HepG2 (cell line): ENCODE results near the gene GSTK1. TPM values are rescaled to one million over a fixed set of nuclear protein-coding genes. Genes with fewer than 3 reads are reported as not detected.

Experiments
- BORCS8-MEF2B ChIP-seq: sonication (generic); formaldehyde crosslinking; IDR thresholded peaks from 2 replicates; pipeline ENCODE4 v1.8.0; 2022; ENCODE audit warnings: mild to moderate bottlenecking, missing genetic modification reagents
- DDIT3 ChIP-seq: sonication (generic); formaldehyde crosslinking; IDR thresholded peaks from 2 replicates; pipeline ENCODE4 v1.4.0; 2020; ENCODE audit warnings: mild to moderate bottlenecking, missing genetic modification reagents
- DMAP1 ChIP-seq: IDR thresholded peaks from 2 replicates; pipeline ENCODE4 v1.6.1; 2016
- GABPB1 ChIP-seq: IDR thresholded peaks from 2 replicates; pipeline ENCODE4 v1.6.1; 2016; ENCODE audit warnings: mild to moderate bottlenecking, missing genetic modification reagents, moderate library complexity, missing compliant biosample characterization
- HINFP ChIP-seq: sonication (generic); formaldehyde crosslinking; IDR thresholded peaks from 2 replicates; pipeline ENCODE4 v1.4.0; 2020; ENCODE audit warnings: low read depth, mild to moderate bottlenecking, missing genetic modification reagents
- HNF4G ChIP-seq, 2 experiments: sonication (generic) in 1 of 2; formaldehyde crosslinking in 1 of 2; IDR thresholded peaks; 2 replicates each; pipeline versions ENCODE4 v1.4.0 to v1.6.1; 2011 to 2020; ENCODE audit warnings: borderline replicate concordance in 2 of 2, low read depth in 2 of 2, mild to moderate bottlenecking in 2 of 2, low read length in 1 of 2, missing genetic modification reagents in 1 of 2, moderate library complexity in 1 of 2
- HNRNPL ChIP-seq: fragments of 200-400 bp; formaldehyde crosslinking; IDR thresholded peaks from 2 replicates; pipeline ENCODE4 v1.6.1; 2017; ENCODE audit warnings: mild to moderate bottlenecking, low read depth, low read length
- MED13 ChIP-seq: sonication (generic); formaldehyde crosslinking; IDR thresholded peaks from 2 replicates; pipeline ENCODE4 v1.5.0; 2020; ENCODE audit warnings: missing genetic modification reagents
- POLR2G ChIP-seq: fragments of 200-400 bp; formaldehyde crosslinking; IDR thresholded peaks from 2 replicates; pipeline ENCODE4 v1.6.1; 2018; ENCODE audit warnings: mild to moderate bottlenecking, low read depth, low read length, moderate library complexity
- SMAD3 ChIP-seq: sonication (generic); formaldehyde crosslinking; IDR thresholded peaks from 2 replicates; pipeline ENCODE4 v1.4.0; 2020; ENCODE audit warnings: missing genetic modification reagents
- SNAPC2 ChIP-seq: sonication (generic); formaldehyde crosslinking; IDR thresholded peaks from 2 replicates; pipeline ENCODE4 v1.8.1; 2022; ENCODE audit warnings: mild to moderate bottlenecking, missing genetic modification reagents
- SRSF4 ChIP-seq: fragments of 200-400 bp; formaldehyde crosslinking; IDR thresholded peaks from one replicate; pipeline ENCODE4 v1.6.1; 2018; ENCODE audit warnings: mild to moderate bottlenecking, low read depth, low read length, moderate library complexity; ENCODE audit not compliant: poor library complexity, severe bottlenecking
- TCF7 ChIP-seq: sonication (generic); IDR thresholded peaks from 2 replicates; pipeline ENCODE4 v1.6.1; 2016; ENCODE audit warnings: antibody characterized with exemption, low read depth
- XBP1 ChIP-seq: sonication (generic); formaldehyde crosslinking; IDR thresholded peaks from 2 replicates; pipeline ENCODE4 v1.5.0; 2020; ENCODE audit warnings: missing genetic modification reagents
- ZNF225 ChIP-seq: sonication (generic); formaldehyde crosslinking; IDR thresholded peaks from 2 replicates; pipeline ENCODE4 v1.4.0; 2020; ENCODE audit warnings: mild to moderate bottlenecking, missing genetic modification reagents
- ZNF253 ChIP-seq: sonication (generic); formaldehyde crosslinking; IDR thresholded peaks from 2 replicates; pipeline ENCODE4 v1.8.0; 2022; ENCODE audit warnings: mild to moderate bottlenecking, missing genetic modification reagents, borderline replicate concordance
- ZNF558 ChIP-seq: sonication (generic); formaldehyde crosslinking; IDR thresholded peaks from 2 replicates; pipeline ENCODE4 v1.9.0; 2022; ENCODE audit warnings: mild to moderate bottlenecking, missing genetic modification reagents, borderline replicate concordance
- ZNF605 ChIP-seq: sonication (generic); formaldehyde crosslinking; IDR thresholded peaks from 2 replicates; pipeline ENCODE4 v1.8.0; 2022; ENCODE audit warnings: mild to moderate bottlenecking, missing genetic modification reagents
- ZNF749 ChIP-seq: sonication (generic); formaldehyde crosslinking; IDR thresholded peaks from 2 replicates; pipeline ENCODE4 v1.8.0; 2022; ENCODE audit warnings: mild to moderate bottlenecking, missing genetic modification reagents, moderate library complexity, borderline replicate concordance
- polyA plus RNA-seq, 8 experiments: library from polyadenylated mRNA; depleted of rRNA in 3 of 8; stranded (reverse) in 7 of 8; unstranded in 1 of 8; fragments of >200 nt; fragmentation: Illumina TruSeq in 4 of 8; extraction: Trizol in 4 of 8; gene quantifications; 2 replicates each; pipeline versions ENCODE4 v1.2.1 to v1.2.3, GENCODE V29; 2011 to 2016; ENCODE audit warnings: low read depth in 4 of 8, missing spikeins in 1 of 8, mixed read lengths in 1 of 8; ENCODE audit not compliant: insufficient read depth in 1 of 8
- total RNA-seq, 5 experiments: library from RNA; depleted of rRNA; stranded (reverse); fragments of >200 nt; fragmentation: Illumina TruSeq; extraction: Trizol; gene quantifications; 2 replicates each; pipeline ENCODE4 v1.2.3, GENCODE V29; 2016; ENCODE audit warnings: low read depth in 1 of 5
- TF ChIP-seq, protein P1 (sequence below): IDR thresholded peaks from 2 replicates; pipeline ENCODE4 v1.6.1; 2016; ENCODE audit warnings: missing genetic modification reagents, missing compliant biosample characterization
- TF ChIP-seq, protein P2 (sequence below): sonication (generic); formaldehyde crosslinking; IDR thresholded peaks from 2 replicates; pipeline ENCODE4 v1.4.0; 2020; ENCODE audit warnings: missing genetic modification reagents, borderline replicate concordance
- TF ChIP-seq, protein P3 (sequence below): sonication (generic); formaldehyde crosslinking; IDR thresholded peaks from 2 replicates; pipeline ENCODE4 v1.8.1; 2023; ENCODE audit warnings: mild to moderate bottlenecking, moderate library complexity, missing genetic modification reagents

GSTK1 gene
- total and polyA plus RNA-seq, 2 of the 13 experiments (the other 11 are each of a cell fraction or from before 2014, with no cell fraction given) = 64.6 to 92.1 TPM

GRCh38 chr7:143263266-143264195 lies at the start of gene GSTK1 (continued):
- TF ChIP-seq SRSF4 (no peak), ZNF558 (CRISPR knock-in tag) (peak; percentile 93; the same call in 1 of the 2 replicates), HNRNPL (peak; percentile 75), GABPB1 (CRISPR knock-in tag) (peak; percentile 89), BORCS8-MEF2B (peak; percentile 86), DMAP1 (peak; percentile 95), ZNF749 (CRISPR knock-in tag) (peak; percentile 92), POLR2G (peak; percentile 98), HINFP (CRISPR knock-in tag) (peak; percentile 64; the same call in 1 of the 2 replicates), ZNF605 (CRISPR knock-in tag) (peak; percentile 84; the same call in 1 of the 2 replicates), HNF4G (IDR thresholded peaks at IDR 0.05; ENCODE audit: borderline replicate concordance, low read depth, low read length) (peak; percentile 72), HNF4G (CRISPR knock-in tag; IDR thresholded peaks at IDR 0.05; ENCODE audit: borderline replicate concordance, low read depth) (peak; percentile 90), DDIT3 (CRISPR knock-in tag) (no peak), SMAD3 (CRISPR knock-in tag) (peak; percentile 86; the same call in 1 of the 2 replicates), SNAPC2 (CRISPR knock-in tag) (no peak), ZNF225 (CRISPR knock-in tag) (peak; percentile 80; the same call in 1 of the 2 replicates), XBP1 (CRISPR knock-in tag) (no peak; the same call in 1 of the 2 replicates), TCF7 (no peak), ZNF253 (0 out of 2 replicates have a peak, but pooled peaks have one; percentile 51), MED13 (CRISPR knock-in tag) (peak; percentile 59; the same call in 1 of the 2 replicates)
- TF ChIP-seq, protein P1, sequence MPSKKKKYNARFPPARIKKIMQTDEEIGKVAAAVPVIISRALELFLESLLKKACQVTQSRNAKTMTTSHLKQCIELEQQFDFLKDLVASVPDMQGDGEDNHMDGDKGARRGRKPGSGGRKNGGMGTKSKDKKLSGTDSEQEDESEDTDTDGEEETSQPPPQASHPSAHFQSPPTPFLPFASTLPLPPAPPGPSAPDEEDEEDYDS (CRISPR knock-in tag) = 0 out of 2 replicates have a peak, but pooled peaks have one; percentile 53
- TF ChIP-seq, protein P2, sequence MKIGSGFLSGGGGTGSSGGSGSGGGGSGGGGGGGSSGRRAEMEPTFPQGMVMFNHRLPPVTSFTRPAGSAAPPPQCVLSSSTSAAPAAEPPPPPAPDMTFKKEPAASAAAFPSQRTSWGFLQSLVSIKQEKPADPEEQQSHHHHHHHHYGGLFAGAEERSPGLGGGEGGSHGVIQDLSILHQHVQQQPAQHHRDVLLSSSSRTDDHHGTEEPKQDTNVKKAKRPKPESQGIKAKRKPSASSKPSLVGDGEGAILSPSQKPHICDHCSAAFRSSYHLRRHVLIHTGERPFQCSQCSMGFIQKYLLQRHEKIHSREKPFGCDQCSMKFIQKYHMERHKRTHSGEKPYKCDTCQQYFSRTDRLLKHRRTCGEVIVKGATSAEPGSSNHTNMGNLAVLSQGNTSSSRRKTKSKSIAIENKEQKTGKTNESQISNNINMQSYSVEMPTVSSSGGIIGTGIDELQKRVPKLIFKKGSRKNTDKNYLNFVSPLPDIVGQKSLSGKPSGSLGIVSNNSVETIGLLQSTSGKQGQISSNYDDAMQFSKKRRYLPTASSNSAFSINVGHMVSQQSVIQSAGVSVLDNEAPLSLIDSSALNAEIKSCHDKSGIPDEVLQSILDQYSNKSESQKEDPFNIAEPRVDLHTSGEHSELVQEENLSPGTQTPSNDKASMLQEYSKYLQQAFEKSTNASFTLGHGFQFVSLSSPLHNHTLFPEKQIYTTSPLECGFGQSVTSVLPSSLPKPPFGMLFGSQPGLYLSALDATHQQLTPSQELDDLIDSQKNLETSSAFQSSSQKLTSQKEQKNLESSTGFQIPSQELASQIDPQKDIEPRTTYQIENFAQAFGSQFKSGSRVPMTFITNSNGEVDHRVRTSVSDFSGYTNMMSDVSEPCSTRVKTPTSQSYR (CRISPR knock-in tag) = no peak
- TF ChIP-seq, protein P3, sequence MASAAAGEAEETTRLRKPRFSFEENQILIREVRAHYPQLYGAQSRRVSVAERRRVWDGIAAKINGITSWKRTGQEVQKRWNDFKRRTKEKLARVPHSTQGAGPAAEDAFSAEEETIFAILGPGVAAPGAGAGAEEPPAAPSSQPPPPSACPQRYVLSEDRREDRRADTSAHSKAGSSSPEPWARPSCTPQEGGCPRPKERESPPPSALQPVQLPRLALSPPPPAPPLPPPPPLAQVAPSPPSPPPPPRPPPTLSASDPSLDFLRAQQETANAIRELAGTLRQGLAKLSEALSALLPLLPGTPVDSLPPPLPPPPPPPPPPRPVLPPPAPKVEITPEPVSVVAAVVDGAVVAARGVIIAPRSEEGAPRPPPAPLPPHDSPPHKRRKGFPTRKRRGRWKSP (CRISPR knock-in tag) = no peak
